Esophagus muscularis mucosa (tissue), 4 donors: Measurements from ENCODE around the gene ANKMY2. TPM values are rescaled to one million over a fixed set of nuclear protein-coding genes. Genes with fewer than 3 reads are reported as not detected.

ENCODE experiments used
- DNase-seq: peaks from one replicate; pipeline ENCODE4 v3.0.0-alpha.2; 2017; ENCODE audit errors: extremely low spot score
- H3K27ac ChIP-seq, 4 donors: fragments of 200-600 bp; sonication (generic); replicated peaks in 1 of 4; 1 replicate in 3 of 4; 2 replicates in 1 of 4; pipeline ENCODE4 v1.5.1; 2016 to 2019; ENCODE audit warnings: mild to moderate bottlenecking in 1 of 4
- H3K27me3 ChIP-seq, 4 donors: fragments of 200-600 bp; sonication (generic); one replicate each; pipeline versions ENCODE4 v1.5.1 to v1.6.0; 2016 to 2019
- H3K36me3 ChIP-seq, 4 donors: fragments of 200-600 bp; sonication (generic); one replicate each; pipeline ENCODE4 v1.5.1; 2016 to 2019
- H3K4me1 ChIP-seq, 4 donors: fragments of 200-600 bp; sonication (generic); one replicate each; pipeline ENCODE4 v1.5.1; 2016 to 2019
- H3K4me3 ChIP-seq, 4 donors: fragments of 200-600 bp; sonication (generic); 1 replicate in 2 of 4; 2 replicates in 2 of 4; pipeline ENCODE4 v1.5.1; 2016 to 2019; ENCODE audit warnings: mild to moderate bottlenecking in 4 of 4, moderate library complexity in 1 of 4
- H3K9me3 ChIP-seq, 4 donors: fragments of 200-600 bp; sonication (generic); 1 replicate in 3 of 4; 2 replicates in 1 of 4; pipeline ENCODE4 v1.5.1; 2016 to 2019
- CTCF ChIP-seq, 3 experiments: fragments of 200-600 bp in 2 of 3; fragments of 450-650 bp in 1 of 3; sonication (generic) in 2 of 3; IDR thresholded peaks; one replicate each; pipeline ENCODE4 v1.5.1; 2017 to 2019; ENCODE audit warnings: antibody characterized with exemption in 3 of 3, mild to moderate bottlenecking in 2 of 3, moderate library complexity in 1 of 3
- EP300 ChIP-seq: sonication (generic); formaldehyde crosslinking; IDR thresholded peaks from one replicate; pipeline ENCODE4 v1.6.1; 2017; ENCODE audit warnings: antibody characterized with exemption
- POLR2A ChIP-seq: fragments of 450-650 bp; IDR thresholded peaks from one replicate; pipeline ENCODE4 v1.6.1; 2017; ENCODE audit warnings: antibody characterized with exemption, moderate library complexity, mild to moderate bottlenecking, low read depth
- POLR2AphosphoS5 ChIP-seq, 2 donors: sonication (generic); formaldehyde crosslinking; IDR thresholded peaks; one replicate each; pipeline ENCODE4 v1.6.1; 2017; ENCODE audit warnings: antibody characterized with exemption in 2 of 2
- WGBS: methylation state at CpG from one replicate; pipeline ENCODE4 v1.1.5; 2018; 5-methylcytosine and 5-hydroxymethylcytosine counted together
- intact Hi-C: fragments of 100-400 bp; cut with DNase I; formaldehyde crosslinking; loops from one replicate; pipeline ENCODE4 v1.15.1; 2023
- total RNA-seq, 4 donors: library from RNA; depleted of rRNA; stranded (reverse); fragments of >200 nt; gene quantifications; one replicate each; pipeline versions ENCODE4 v1.1.0 to v1.2.1, GENCODE V29; 2016

Gene ANKMY2
- total RNA-seq, 4 donors from 2014 or later, result 12.4 to 24.9 (median 17.6) TPM

- Histone ChIP-seq H3K9me3 (no peaks in the 10 kb centered on the region), H3K27me3 (no peaks in the 10 kb centered on the region), H3K36me3 (no peaks in the 10 kb centered on the region), H3K4me3 (no peak overlapping the region), H3K4me1 (peaks cover 36 to 68% (median 61%) of the 10 kb centered on the region in 4 donors), H3K27ac (peak overlapping the region in 3 of 4 donors; percentile 90 to 94 (median 91))
- intact Hi-C loops, result no loop called here
- WGBS, result 68% methylated on average over 2 of the region's 2 CpGs
- no peak for DNase-seq
- TF ChIP-seq EP300 (no peak), POLR2A (no peak), POLR2AphosphoS5 (IDR thresholded peaks at IDR 0.05) (no peak), CTCF (IDR thresholded peaks at IDR 0.05) (no peak)
Observed at GRCh38 chr7:16650266-16650665, 4.7 kb upstream of the ANKMY2 start.

- Histone ChIP-seq H3K27me3 (no peaks in the 10 kb centered on the region), H3K9me3 (no peaks in the 10 kb centered on the region), H3K27ac (peak overlapping the region; percentile 2 to 94 (median 90)), H3K4me1 (peaks cover 36 to 67% (median 61%) of the 10 kb centered on the region in 4 donors), H3K36me3 (no peaks in the 10 kb centered on the region), H3K4me3 (no peak overlapping the region)
- TF ChIP-seq POLR2A, result no peak
- no peak for TF ChIP-seq POLR2AphosphoS5 (IDR thresholded peaks at IDR 0.05)
- no peak for TF ChIP-seq CTCF (IDR thresholded peaks at IDR 0.05)
- no peak for TF ChIP-seq EP300
- intact Hi-C loops, result no loop called here
- DNase-seq, result no peak
- 53% methylated on average over 1 of the region's 1 CpG for WGBS
Observed at GRCh38 chr7:16649196-16649595, 3.6 kb upstream of the ANKMY2 start.

GRCh38 chr7:16648551-16648950 is 3.0 kb upstream of the ANKMY2 start:
- Histone ChIP-seq H3K4me3 (no peak overlapping the region), H3K4me1 (peaks cover 43 to 74% (median 67%) of the 10 kb centered on the region in 4 donors), H3K27ac (peak overlapping the region; percentile 2 to 94 (median 90)), H3K27me3 (no peaks in the 10 kb centered on the region), H3K36me3 (no peaks in the 10 kb centered on the region), H3K9me3 (no peaks in the 10 kb centered on the region)
- WGBS, result 52% methylated on average over 1 of the region's 1 CpG
- intact Hi-C loops, result no loop called here
- TF ChIP-seq POLR2AphosphoS5 (IDR thresholded peaks at IDR 0.05), result no peak
- no peak for DNase-seq

- peak overlapping the region; percentile 72 to 93 (median 84) for H3K4me3 ChIP-seq
- H3K27ac ChIP-seq, result peak overlapping the region; percentile 90 to 94 (median 92)
- intact Hi-C loops, result no loop called here
- no peaks in the 10 kb centered on the region for H3K9me3 ChIP-seq
- TF ChIP-seq POLR2A (no peak), EP300 (no peak), CTCF (IDR thresholded peaks at IDR 0.05) (no peak), POLR2AphosphoS5 (IDR thresholded peaks at IDR 0.05) (no peak)
- WGBS, result 49% methylated on average over 2 of the region's 2 CpGs
- H3K4me1 ChIP-seq, result peaks cover 38 to 75% (median 73%) of the 10 kb centered on the region in 4 donors
- no peaks in the 10 kb centered on the region for H3K27me3 ChIP-seq
- no peak for DNase-seq
- H3K36me3 ChIP-seq, result no peaks in the 10 kb centered on the region
Observed at GRCh38 chr7:16647435-16647960, 1.9 kb upstream of the ANKMY2 start.

- Histone ChIP-seq H3K4me3 (peak overlapping the region; percentile 72 to 93 (median 84)), H3K9me3 (no peaks in the 10 kb centered on the region), H3K36me3 (no peaks in the 10 kb centered on the region), H3K4me1 (peaks cover 29 to 75% (median 73%) of the 10 kb centered on the region in 4 donors), H3K27ac (peak overlapping the region; percentile 90 to 94 (median 92)), H3K27me3 (no peaks in the 10 kb centered on the region)
- DNase-seq, result no peak
- 0% methylated on average over 4 of the region's 29 CpGs for WGBS
- TF ChIP-seq POLR2AphosphoS5 (IDR thresholded peaks at IDR 0.05) (no peak), EP300 (no peak), POLR2A (no peak), CTCF (IDR thresholded peaks at IDR 0.05) (no peak)
- intact Hi-C loops, result no loop called here
Observed at GRCh38 chr7:16646472-16647072, 1.0 kb upstream of the ANKMY2 start.
